Jurkat, Clone E6-1 (cell line): ENCODE data around the gene SCARF1.

Experiments used
- DNase-seq: peaks from one replicate; pipeline ENCODE4 v3.0.0-alpha.2; 2011; ENCODE audit warnings: low read depth, low spot score
- H3K4me3 ChIP-seq: 2 replicates; pipeline ENCODE4 v1.5.1; 2011; ENCODE audit warnings: mild to moderate bottlenecking, low read length, control low read depth, moderate library complexity

Gene SCARF1

GRCh38 chr17:1630662-1631061 lies 14.9 kb downstream of the SCARF1 start:
- DNase-seq: no peak
- no peak overlapping the region for H3K4me3 ChIP-seq

- peak overlapping the region; percentile 71 for H3K4me3 ChIP-seq
- peak; percentile 67 for DNase-seq
These were observed 15.8 kb downstream of the SCARF1 start for GRCh38 chr17:1629504-1630310.

- H3K4me3 ChIP-seq: peak overlapping the region; percentile 71
- DNase-seq: peak; percentile 88
These were observed 16.6 kb downstream of the SCARF1 start for GRCh38 chr17:1628856-1629503.

GRCh38 chr17:1627982-1628855 lies 17.3 kb downstream of the SCARF1 start, which contains the start of gene SLC43A2:
Gene SLC43A2, minus strand, starts transcription at chr17:1628834. Its CDS starts 960 bp downstream, at chr17:1627874.
- peak within 1 kb of the TSS; percentile 71 for H3K4me3 ChIP-seq

GRCh38 chr17:1627182-1627981 lies 18.1 kb downstream of the SCARF1 start:
- peak overlapping the region; percentile 71 for H3K4me3 ChIP-seq
- no peak for DNase-seq

More at GRCh38 chr17:1627982-1628855, 17.3 kb downstream of the SCARF1 start, which contains the start of gene SLC43A2:
- peak; percentile 79 for DNase-seq

- DNase-seq: no peak
- H3K4me3 ChIP-seq: no peak overlapping the region
These were observed 19.2 kb downstream of the SCARF1 start for GRCh38 chr17:1626333-1626732.

- no peak overlapping the region for H3K4me3 ChIP-seq
- no peak for DNase-seq
These were observed 20.0 kb downstream of the SCARF1 start for GRCh38 chr17:1625581-1625980.

- no peak for DNase-seq
- H3K4me3 ChIP-seq: no peak overlapping the region
These were observed 20.5 kb downstream of the SCARF1 start for GRCh38 chr17:1625053-1625452.

GRCh38 chr17:1624650-1625049 lies 20.9 kb downstream of the SCARF1 start:
- H3K4me3 ChIP-seq: no peak overlapping the region
- no peak for DNase-seq

GRCh38 chr17:1623057-1623630 lies 22.4 kb downstream of the SCARF1 start:
- no peak overlapping the region for H3K4me3 ChIP-seq
- DNase-seq: no peak

GRCh38 chr17:1621273-1621954 lies 24.1 kb downstream of the SCARF1 start:
- no peak for DNase-seq

GRCh38 chr17:1620486-1620885 lies 25.0 kb downstream of the SCARF1 start:
- no peak for DNase-seq
- H3K4me3 ChIP-seq: no peak overlapping the region

More at GRCh38 chr17:1621273-1621954, 24.1 kb downstream of the SCARF1 start:
- H3K4me3 ChIP-seq: no peak overlapping the region

GRCh38 chr17:1617620-1618174 lies 27.8 kb downstream of the SCARF1 start:
- no peak for DNase-seq
- H3K4me3 ChIP-seq: no peak overlapping the region

GRCh38 chr17:1616101-1616500 lies 29.4 kb downstream of the SCARF1 start:
- H3K4me3 ChIP-seq: no peak overlapping the region
- no peak for DNase-seq

GRCh38 chr17:1612400-1612799 lies 33.1 kb downstream of the SCARF1 start:
- no peak overlapping the region for H3K4me3 ChIP-seq
- no peak for DNase-seq

- no peak overlapping the region for H3K4me3 ChIP-seq
- no peak for DNase-seq
These were observed 33.8 kb downstream of the SCARF1 start for GRCh38 chr17:1611715-1612114.

- DNase-seq: no peak
- H3K4me3 ChIP-seq: no peak overlapping the region
These were observed 36.9 kb downstream of the SCARF1 start for GRCh38 chr17:1608676-1609075.

- H3K4me3 ChIP-seq: no peak overlapping the region
- no peak for DNase-seq
These were observed 37.6 kb downstream of the SCARF1 start for GRCh38 chr17:1607971-1608320.
